IMR-90 (cell line): ENCODE data around the gene ANXA2. TPM values are rescaled to one million over a fixed set of nuclear protein-coding genes. Genes with fewer than 3 reads are reported as not detected.

Source experiments
- ATAC-seq: fragments of 200-7000 bp; cut with Tn5 transposase; 2 replicates; pipeline ENCODE4 v1.9.1; 2020; ENCODE audit warnings: low read depth, mild to moderate bottlenecking, moderate library complexity
- BruUV-seq: library from RNA; stranded (reverse); fragments of 400-500 nt; replicated peaks from 2 replicates; lab custom pipeline; 2021; lab: Mats Ljungman, UMichigan
- CTCF ChIA-PET: fragments of 300-600 bp; formaldehyde crosslinking; extraction: SDS; loops from one replicate; lab custom pipeline; 2021; ENCODE audit warnings: antibody characterized with exemption; lab: Yijun Ruan, JAX
- POLR2A ChIA-PET: fragments of 300-600 bp; sonication (Branson Sonifier 250); formaldehyde crosslinking; loops from one replicate; lab custom pipeline; 2022; ENCODE audit warnings: antibody characterized with exemption; ENCODE audit not compliant: unreplicated experiment; lab: Charles Lee
- DNase-seq: peaks from one replicate; pipeline ENCODE4 v3.0.0; 2013
- H2AFZ ChIP-seq: replicated peaks from 2 replicates; pipeline ENCODE3; 2013; ENCODE audit warnings: low read length, mild to moderate bottlenecking; ENCODE audit not compliant: poor library complexity
- H2AK5ac ChIP-seq: 2 replicates; pipeline ENCODE4 v1.6.1; 2013; ENCODE audit warnings: low read depth, low read length, inconsistent platforms
- H2AK9ac ChIP-seq: replicated peaks from 2 replicates; pipeline ENCODE3; 2013; ENCODE audit warnings: mild to moderate bottlenecking, low read depth, low read length, moderate library complexity; ENCODE audit not compliant: poor library complexity
- H2BK120ac ChIP-seq: 2 replicates; pipeline ENCODE4 v1.6.1; 2013; ENCODE audit warnings: low read depth, low read length, inconsistent platforms
- H2BK15ac ChIP-seq: 3 replicates; pipeline ENCODE4 v1.6.1; 2013; ENCODE audit warnings: low read depth, low read length, inconsistent platforms
- H2BK20ac ChIP-seq: 2 replicates; pipeline ENCODE4 v1.6.1; 2013; ENCODE audit warnings: low read depth, mild to moderate bottlenecking, inconsistent platforms, low read length, moderate library complexity
- H2BK5ac ChIP-seq: 2 replicates; pipeline ENCODE4 v1.6.1; 2013; ENCODE audit warnings: mild to moderate bottlenecking, low read depth, low read length, inconsistent platforms; ENCODE audit not compliant: poor library complexity, severe bottlenecking
- H3K14ac ChIP-seq: replicated peaks from 2 replicates; pipeline ENCODE4 v1.6.1; 2013; ENCODE audit warnings: low read depth, low read length, inconsistent platforms
- H3K18ac ChIP-seq: 2 replicates; pipeline ENCODE4 v1.6.1; 2013; ENCODE audit warnings: low read depth, low read length, control low read depth
- H3K23ac ChIP-seq: 2 replicates; pipeline ENCODE4 v1.6.1; 2013; ENCODE audit warnings: low read depth, low read length, inconsistent platforms
- H3K27ac ChIP-seq: 2 replicates; pipeline ENCODE4 v1.5.1; 2013; ENCODE audit warnings: mild to moderate bottlenecking, control low read depth, low read length; ENCODE audit not compliant: insufficient read depth
- H3K27me3 ChIP-seq: 2 replicates; pipeline ENCODE4 v1.6.1; 2013; ENCODE audit warnings: low read length; ENCODE audit not compliant: control insufficient read depth, insufficient read depth
- H3K36me3 ChIP-seq: 2 replicates; pipeline ENCODE4 v1.6.1; 2013; ENCODE audit warnings: low read length, mixed read lengths; ENCODE audit not compliant: control insufficient read depth, insufficient read depth
- H3K4ac ChIP-seq: 2 replicates; pipeline ENCODE4 v1.6.1; 2013; ENCODE audit warnings: low read depth, low read length, inconsistent platforms
- H3K4me1 ChIP-seq: 2 replicates; pipeline ENCODE4 v1.6.1; 2013; ENCODE audit warnings: low read length, mixed read lengths; ENCODE audit not compliant: control insufficient read depth, insufficient read depth
- H3K4me2 ChIP-seq: 2 replicates; pipeline ENCODE4 v1.6.1; 2013; ENCODE audit warnings: low read depth, mild to moderate bottlenecking, control low read depth, low read length, moderate library complexity
- H3K4me3 ChIP-seq: 2 replicates; pipeline ENCODE4 v1.5.1; 2013; ENCODE audit warnings: low read depth, mild to moderate bottlenecking, control low read depth, low read length, moderate library complexity; ENCODE audit not compliant: insufficient read depth
- H3K56ac ChIP-seq: 2 replicates; pipeline ENCODE4 v1.6.1; 2013; ENCODE audit warnings: low read length, inconsistent platforms; ENCODE audit not compliant: insufficient read depth; ENCODE audit errors: extremely low read depth
- H3K79me1 ChIP-seq, 2 experiments: 2 replicates each; pipeline ENCODE4 v1.6.1; 2013; ENCODE audit warnings: low read length in 2 of 2, inconsistent platforms in 1 of 2, low read depth in 1 of 2
- H3K9ac ChIP-seq: 2 replicates; pipeline ENCODE4 v1.6.1; 2013; ENCODE audit warnings: low read depth, low read length, control low read depth
- H3K9me1 ChIP-seq: 2 replicates; pipeline ENCODE4 v1.6.1; 2013; ENCODE audit warnings: low read length, inconsistent platforms; ENCODE audit not compliant: insufficient read depth
- H3K9me3 ChIP-seq: 2 replicates; pipeline ENCODE4 v1.6.1; 2013; ENCODE audit warnings: low read length; ENCODE audit not compliant: control insufficient read depth, insufficient read depth
- H4K20me1 ChIP-seq: 2 replicates; pipeline ENCODE4 v1.6.1; 2013; ENCODE audit warnings: low read length, inconsistent platforms; ENCODE audit not compliant: insufficient read depth
- H4K5ac ChIP-seq: 2 replicates; pipeline ENCODE4 v1.6.1; 2013; ENCODE audit warnings: mild to moderate bottlenecking, low read depth, low read length, control low read depth
- H4K8ac ChIP-seq, 2 experiments: 2 replicates each; pipeline ENCODE4 v1.6.1; 2013; ENCODE audit warnings: low read depth in 2 of 2, low read length in 2 of 2, control low read depth in 1 of 2, inconsistent platforms in 1 of 2
- H4K91ac ChIP-seq: 2 replicates; pipeline ENCODE4 v1.6.1; 2013; ENCODE audit warnings: low read depth, low read length, inconsistent platforms; ENCODE audit not compliant: insufficient read depth
- BHLHE40 ChIP-seq: fragments of 150-350 bp; IDR thresholded peaks from 2 replicates; pipeline ENCODE4 v1.6.1; 2016; ENCODE audit warnings: mild to moderate bottlenecking, low read depth, low read length
- CEBPB ChIP-seq: IDR thresholded peaks from 2 replicates; pipeline ENCODE4 v1.6.1; 2012; ENCODE audit warnings: low read depth, low read length, improper control_type of control experiment
- CHD1 ChIP-seq: IDR thresholded peaks from 2 replicates; pipeline ENCODE4 v1.6.1; 2012; ENCODE audit warnings: low read depth, low read length, improper control_type of control experiment
- MAFK ChIP-seq: IDR thresholded peaks from 2 replicates; pipeline ENCODE4 v1.6.1; 2012; ENCODE audit warnings: low read depth, low read length, improper control_type of control experiment
- MAZ ChIP-seq: IDR thresholded peaks from 2 replicates; pipeline ENCODE4 v1.6.1; 2012; ENCODE audit warnings: low read depth, mild to moderate bottlenecking, low read length, improper control_type of control experiment, moderate library complexity, borderline replicate concordance
- MXI1 ChIP-seq: IDR thresholded peaks from 2 replicates; pipeline ENCODE4 v1.6.1; 2012; ENCODE audit warnings: low read depth, mild to moderate bottlenecking, low read length, moderate library complexity, borderline replicate concordance
- NFE2L2 ChIP-seq: fragments of 150-350 bp; IDR thresholded peaks from 2 replicates; pipeline ENCODE4 v1.6.1; 2016; ENCODE audit warnings: low read depth, mild to moderate bottlenecking, low read length
- POLR2A ChIP-seq: IDR thresholded peaks from 2 replicates; pipeline ENCODE4 v1.6.1; 2012; ENCODE audit warnings: mild to moderate bottlenecking, low read depth, low read length
- RAD21 ChIP-seq: IDR thresholded peaks from 2 replicates; pipeline ENCODE4 v1.6.1; 2012; ENCODE audit warnings: low read length, improper control_type of control experiment
- RCOR1 ChIP-seq: IDR thresholded peaks from 2 replicates; pipeline ENCODE4 v1.6.1; 2012; ENCODE audit warnings: mild to moderate bottlenecking, low read length, improper control_type of control experiment; ENCODE audit not compliant: insufficient replicate concordance
- RFX5 ChIP-seq: IDR thresholded peaks from 2 replicates; pipeline ENCODE4 v1.8.0; 2012; ENCODE audit warnings: low read depth, mild to moderate bottlenecking, low read length, moderate library complexity
- SMC3 ChIP-seq: fragments of 150-350 bp; IDR thresholded peaks from 2 replicates; pipeline ENCODE4 v1.6.1; 2016; ENCODE audit warnings: low read depth, mild to moderate bottlenecking, antibody characterized with exemption, low read length, moderate library complexity
- WGBS, 2 experiments: methylation state at CpG; one replicate each; pipeline versions ENCODE4 v1.1.5 to v1.1.7; 2013; ENCODE audit warnings: missing lambda C conversion rate in 2 of 2; ENCODE audit not compliant: insufficient read length in 1 of 2; ENCODE audit errors: extremely low coverage in 2 of 2; 5-methylcytosine and 5-hydroxymethylcytosine counted together
- dilution Hi-C: fragments of 300-500 bp; cut with HindIII; formaldehyde crosslinking; loops from one replicate; pipeline ENCODE4 v1.14.3; 2018; ENCODE audit warnings: low sequenced_read_pairs; ENCODE audit not compliant: unreplicated experiment
- in situ Hi-C: fragments of 300-500 bp; cut with MboI; formaldehyde crosslinking; loops from 3 replicates; pipeline ENCODE4 v1.14.3; 2019; ENCODE audit warnings: low sequenced_read_pairs, inconsistent platforms, mixed read lengths
- intact Hi-C: fragments of 100-400 bp; cut with micrococcal nuclease; formaldehyde crosslinking; loops from 2 replicates; pipeline ENCODE4 v1.10.0; 2022
- polyA plus RNA-seq, 3 experiments: library from polyadenylated mRNA; depleted of rRNA; stranded (reverse); fragments of >200 nt; gene quantifications; 2 replicates each; pipeline ENCODE4 v1.2.3, GENCODE V29; 2012; ENCODE audit warnings: low replicate concordance in 1 of 3
- total RNA-seq: library from RNA; depleted of rRNA; stranded (reverse); fragments of >200 nt; gene quantifications from 2 replicates; pipeline ENCODE4 v1.2.3, GENCODE V29; 2012
- TF ChIP-seq, protein P1 (sequence below): conservative IDR thresholded peaks from 2 replicates; pipeline ENCODE4 v1.5.1; 2012; ENCODE audit warnings: mild to moderate bottlenecking, low read depth, low read length, improper control_type of control experiment
- TF ChIP-seq, protein P2 (sequence below): fragments of 150-350 bp; IDR thresholded peaks from 2 replicates; pipeline ENCODE4 v1.6.1; 2016; ENCODE audit warnings: low read depth, mild to moderate bottlenecking, low read length, moderate library complexity, borderline replicate concordance
- TF ChIP-seq, protein P3 (sequence below): fragments of 150-350 bp; IDR thresholded peaks from 2 replicates; pipeline ENCODE4 v1.6.1; 2017; ENCODE audit warnings: mild to moderate bottlenecking, antibody characterized with exemption, low read length, low read depth

The ANXA2 gene
- total and polyA plus RNA-seq, 2 of the 4 experiments (the other 2 are of a cell fraction) = 7,454 to 8,412 TPM

DNA sequence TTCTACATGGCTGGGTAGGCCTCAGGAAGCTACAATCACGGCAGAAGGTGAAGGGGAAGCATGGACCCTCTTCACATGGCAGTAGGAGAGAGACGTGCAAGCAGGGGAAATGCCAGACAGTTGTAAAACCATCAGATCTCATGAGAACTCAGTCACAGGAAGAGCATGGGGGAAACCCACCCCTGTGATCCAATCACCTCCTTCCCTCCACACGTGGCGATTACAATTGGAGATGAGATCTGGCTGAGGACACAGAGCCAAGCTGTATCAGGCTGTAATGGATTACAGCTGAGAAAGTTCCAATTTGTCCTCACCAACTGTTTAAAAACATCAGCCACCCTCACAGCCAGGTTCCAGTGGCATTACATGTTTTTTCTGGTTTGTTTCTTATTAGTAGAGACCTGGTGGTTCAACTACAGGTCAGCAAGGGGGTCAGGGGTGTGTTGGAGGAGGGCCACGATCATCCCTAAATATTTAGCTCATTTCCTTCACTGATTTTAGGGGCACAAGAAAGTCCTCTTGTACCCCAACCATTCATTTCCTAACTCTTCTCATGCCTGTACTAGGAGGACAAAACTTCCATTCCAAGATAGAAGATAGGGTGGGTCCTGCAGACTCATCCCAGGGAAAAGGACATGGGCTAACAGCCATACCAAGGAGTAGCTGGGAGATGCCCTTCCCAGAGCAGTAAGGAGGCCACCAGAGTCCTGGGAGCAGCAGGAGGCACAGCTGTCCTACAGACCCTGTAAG, 54.4 kb downstream of the ANXA2 start:
- POLR2A ChIA-PET = no interaction called here
- intact Hi-C loops = no loop called here
- Histone ChIP-seq H3K79me1 (peaks cover 13 to 20% of the 10 kb centered on the region in 2 experiments; a peak in 3 of 4 replicates), H3K27me3 (no peaks in the 10 kb centered on the region), H3K27ac (no peak overlapping the region), H3K9me1 (no peaks in the 10 kb centered on the region; the same call in 1 of the 2 replicates), H3K14ac (no peak overlapping the region), H3K4ac (no peak overlapping the region), H4K20me1 (peaks cover 42% of the 10 kb centered on the region), H3K23ac (no peak overlapping the region), H4K8ac (no peak overlapping the region), H2BK20ac (no peak overlapping the region), H2BK15ac (no peak overlapping the region), H3K56ac (no peak overlapping the region), H3K36me3 (peaks cover 32% of the 10 kb centered on the region), H3K4me3 (no peak overlapping the region), H3K9me3 (no peaks in the 10 kb centered on the region), H3K18ac (no peak overlapping the region), H2AK5ac (no peak overlapping the region), H2AK9ac (no peak overlapping the region), H2BK5ac (no peak overlapping the region), H2AFZ (no peak overlapping the region), H3K9ac (no peak overlapping the region), H3K4me1 (no peaks in the 10 kb centered on the region; the same call in 1 of the 2 replicates), H2BK120ac (no peak overlapping the region), H4K91ac (no peak overlapping the region), H3K4me2 (no peak overlapping the region), H4K5ac (no peak overlapping the region)
- dilution Hi-C loops = no loop called here
- no peak; the same call in 1 of the 2 replicates for ATAC-seq
- DNase-seq = no peak
- in situ Hi-C loops = loop anchor here (25.0 kb wide), 1 partner anchor 1494 kb away; no protein-coding TSS in a partner anchor
- no TSS peak for BruUV-seq
- CTCF ChIA-PET = interaction anchor here (1.1 to 1.8 kb wide), 3 partner anchors 15 to 101 kb away, joined by 3 to 4 read pairs (median 4); no protein-coding TSS in a partner anchor
- WGBS, 2 experiments = 86% methylated on average over 1 of the region's 5 CpGs; no CpG with 5 or more reads in 1 of the 2 experiments
- TF ChIP-seq, protein P1, sequence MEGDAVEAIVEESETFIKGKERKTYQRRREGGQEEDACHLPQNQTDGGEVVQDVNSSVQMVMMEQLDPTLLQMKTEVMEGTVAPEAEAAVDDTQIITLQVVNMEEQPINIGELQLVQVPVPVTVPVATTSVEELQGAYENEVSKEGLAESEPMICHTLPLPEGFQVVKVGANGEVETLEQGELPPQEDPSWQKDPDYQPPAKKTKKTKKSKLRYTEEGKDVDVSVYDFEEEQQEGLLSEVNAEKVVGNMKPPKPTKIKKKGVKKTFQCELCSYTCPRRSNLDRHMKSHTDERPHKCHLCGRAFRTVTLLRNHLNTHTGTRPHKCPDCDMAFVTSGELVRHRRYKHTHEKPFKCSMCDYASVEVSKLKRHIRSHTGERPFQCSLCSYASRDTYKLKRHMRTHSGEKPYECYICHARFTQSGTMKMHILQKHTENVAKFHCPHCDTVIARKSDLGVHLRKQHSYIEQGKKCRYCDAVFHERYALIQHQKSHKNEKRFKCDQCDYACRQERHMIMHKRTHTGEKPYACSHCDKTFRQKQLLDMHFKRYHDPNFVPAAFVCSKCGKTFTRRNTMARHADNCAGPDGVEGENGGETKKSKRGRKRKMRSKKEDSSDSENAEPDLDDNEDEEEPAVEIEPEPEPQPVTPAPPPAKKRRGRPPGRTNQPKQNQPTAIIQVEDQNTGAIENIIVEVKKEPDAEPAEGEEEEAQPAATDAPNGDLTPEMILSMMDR = no peak
- TF ChIP-seq, protein P2, sequence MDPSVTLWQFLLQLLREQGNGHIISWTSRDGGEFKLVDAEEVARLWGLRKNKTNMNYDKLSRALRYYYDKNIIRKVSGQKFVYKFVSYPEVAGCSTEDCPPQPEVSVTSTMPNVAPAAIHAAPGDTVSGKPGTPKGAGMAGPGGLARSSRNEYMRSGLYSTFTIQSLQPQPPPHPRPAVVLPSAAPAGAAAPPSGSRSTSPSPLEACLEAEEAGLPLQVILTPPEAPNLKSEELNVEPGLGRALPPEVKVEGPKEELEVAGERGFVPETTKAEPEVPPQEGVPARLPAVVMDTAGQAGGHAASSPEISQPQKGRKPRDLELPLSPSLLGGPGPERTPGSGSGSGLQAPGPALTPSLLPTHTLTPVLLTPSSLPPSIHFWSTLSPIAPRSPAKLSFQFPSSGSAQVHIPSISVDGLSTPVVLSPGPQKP = no peak
- TF ChIP-seq, protein P3, sequence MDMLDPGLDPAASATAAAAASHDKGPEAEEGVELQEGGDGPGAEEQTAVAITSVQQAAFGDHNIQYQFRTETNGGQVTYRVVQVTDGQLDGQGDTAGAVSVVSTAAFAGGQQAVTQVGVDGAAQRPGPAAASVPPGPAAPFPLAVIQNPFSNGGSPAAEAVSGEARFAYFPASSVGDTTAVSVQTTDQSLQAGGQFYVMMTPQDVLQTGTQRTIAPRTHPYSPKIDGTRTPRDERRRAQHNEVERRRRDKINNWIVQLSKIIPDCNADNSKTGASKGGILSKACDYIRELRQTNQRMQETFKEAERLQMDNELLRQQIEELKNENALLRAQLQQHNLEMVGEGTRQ = no peak
- TF ChIP-seq RCOR1 = no peak
- no peak for TF ChIP-seq RFX5
- TF ChIP-seq CEBPB = no peak
- TF ChIP-seq BHLHE40 = no peak
- no peak for TF ChIP-seq CHD1
- TF ChIP-seq SMC3 = no peak
- no peak for TF ChIP-seq NFE2L2
- no peak for TF ChIP-seq MXI1
- no peak for TF ChIP-seq RAD21
- no peak for TF ChIP-seq MAFK
- TF ChIP-seq MAZ = no peak
- no peak for TF ChIP-seq POLR2A
